IPS-18c (cell line): ENCODE measurements around the gene ISL2.

Experiments used
- H3K4me3 ChIP-seq: 2 replicates; pipeline ENCODE4 v1.7.0; 2013; ENCODE audit warnings: low read depth, mild to moderate bottlenecking, low read length, moderate library complexity; ENCODE audit not compliant: insufficient read depth
- H3K9me3 ChIP-seq: one replicate; pipeline ENCODE4 v1.6.1; 2013; ENCODE audit warnings: mild to moderate bottlenecking, low read length, moderate library complexity; ENCODE audit not compliant: control insufficient read depth, insufficient read depth

The ISL2 gene

DNA sequence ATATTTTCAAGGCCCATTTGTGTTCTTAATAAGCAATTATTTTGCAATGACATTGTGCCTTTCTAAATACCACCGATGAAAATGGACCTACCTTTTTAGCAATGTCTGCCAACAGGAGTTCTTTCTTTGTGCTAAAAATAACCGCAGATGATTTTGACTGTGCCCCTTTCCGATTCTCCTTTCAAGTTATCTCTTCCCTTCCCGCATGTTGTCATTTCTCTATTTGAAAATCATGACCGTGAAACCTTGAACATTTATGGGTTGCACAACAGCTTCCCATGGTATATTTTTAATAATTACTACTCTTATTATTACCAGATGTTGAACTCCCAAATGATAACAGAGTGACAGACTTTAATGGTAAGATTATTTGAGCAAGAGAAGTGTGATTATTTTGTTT, 15.0 kb upstream of the ISL2 start:
- H3K9me3 ChIP-seq: no peaks in the 10 kb centered on the region
- no peak overlapping the region for H3K4me3 ChIP-seq

DNA sequence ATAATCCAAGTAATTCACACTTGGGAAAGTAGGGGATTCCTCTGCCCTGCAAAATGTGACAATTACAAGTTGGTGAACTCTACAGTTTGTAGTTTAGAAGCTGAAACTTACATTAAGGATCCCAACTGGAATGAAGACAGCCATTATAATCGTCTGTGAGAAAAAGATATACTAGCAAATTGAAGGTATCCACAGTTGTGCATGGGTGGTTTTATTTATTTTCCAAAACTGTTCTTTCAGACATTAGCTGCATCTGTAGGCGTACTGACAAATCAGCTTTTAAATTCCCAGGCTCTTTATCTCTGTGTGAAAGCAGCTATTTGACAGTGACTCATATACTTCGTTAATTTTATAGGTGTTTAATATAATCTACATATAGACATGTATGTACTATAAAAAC, 12.5 kb upstream of the ISL2 start:
- Histone ChIP-seq H3K4me3 (no peak overlapping the region), H3K9me3 (no peaks in the 10 kb centered on the region)

DNA sequence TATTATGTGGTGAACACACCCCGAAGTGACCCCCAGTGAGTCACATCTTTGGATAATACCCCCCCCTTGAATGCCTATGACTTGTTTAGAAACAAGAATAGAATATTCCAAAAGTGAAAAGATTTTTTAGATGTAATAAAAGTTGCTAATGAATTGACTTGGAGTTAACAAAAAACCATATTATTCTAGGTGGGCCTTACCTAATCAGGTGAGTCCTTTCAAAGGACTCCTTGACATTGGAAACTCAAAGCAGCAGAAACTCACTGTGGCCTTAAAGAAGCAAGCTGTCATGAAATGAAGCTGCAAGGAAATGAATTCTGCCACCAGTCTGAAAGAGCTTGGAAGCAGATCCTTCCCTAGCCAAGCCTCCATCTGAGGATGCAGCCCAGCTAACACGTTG, 10.9 kb upstream of the ISL2 start:
- H3K4me3 ChIP-seq: no peak overlapping the region
- no peaks in the 10 kb centered on the region for H3K9me3 ChIP-seq

DNA sequence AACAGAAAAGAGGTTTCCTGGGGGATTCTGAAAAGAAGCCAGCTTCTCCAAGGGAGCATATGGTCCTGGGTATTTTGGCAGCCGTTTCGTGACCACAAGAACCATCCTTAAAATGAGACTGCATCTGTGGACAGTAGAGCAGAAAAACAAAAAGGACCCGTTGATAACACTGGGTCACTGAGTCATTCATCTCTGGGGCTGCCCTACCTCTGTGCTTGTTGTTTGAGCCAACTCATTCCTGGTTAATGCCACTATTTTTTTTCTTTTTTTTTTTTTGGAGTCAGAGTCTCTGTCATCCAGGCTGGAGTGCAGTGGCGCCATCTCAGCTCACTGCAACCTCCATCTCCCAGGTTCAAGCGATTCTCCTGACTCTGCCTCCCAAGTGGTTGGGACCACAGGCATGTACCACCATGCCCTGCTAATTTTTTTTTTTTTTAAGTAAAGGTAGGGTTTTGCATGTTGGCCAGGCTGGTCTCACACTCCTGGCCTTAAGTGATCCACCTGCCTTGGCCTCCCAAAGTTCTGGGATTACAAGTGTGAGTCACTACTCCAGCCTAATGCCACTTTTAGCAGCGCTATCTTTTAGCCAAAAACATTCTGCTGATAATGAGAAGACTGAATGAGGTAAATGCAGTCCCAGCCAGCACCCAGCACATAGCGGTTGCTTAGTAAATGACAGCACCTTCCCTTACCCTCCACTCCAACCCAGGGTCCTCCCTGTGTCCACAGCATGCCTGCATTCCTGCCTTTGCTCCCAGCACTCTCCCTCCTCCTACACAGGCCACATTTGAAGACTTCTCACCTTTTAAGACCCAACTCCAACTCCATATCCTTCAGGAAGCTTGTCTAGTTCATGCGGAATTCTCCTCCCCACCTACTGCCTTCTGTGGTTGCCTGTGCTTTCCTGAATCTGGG, 9.1 kb upstream of the ISL2 start:
- no peaks in the 10 kb centered on the region for H3K9me3 ChIP-seq
- no peak overlapping the region for H3K4me3 ChIP-seq

DNA sequence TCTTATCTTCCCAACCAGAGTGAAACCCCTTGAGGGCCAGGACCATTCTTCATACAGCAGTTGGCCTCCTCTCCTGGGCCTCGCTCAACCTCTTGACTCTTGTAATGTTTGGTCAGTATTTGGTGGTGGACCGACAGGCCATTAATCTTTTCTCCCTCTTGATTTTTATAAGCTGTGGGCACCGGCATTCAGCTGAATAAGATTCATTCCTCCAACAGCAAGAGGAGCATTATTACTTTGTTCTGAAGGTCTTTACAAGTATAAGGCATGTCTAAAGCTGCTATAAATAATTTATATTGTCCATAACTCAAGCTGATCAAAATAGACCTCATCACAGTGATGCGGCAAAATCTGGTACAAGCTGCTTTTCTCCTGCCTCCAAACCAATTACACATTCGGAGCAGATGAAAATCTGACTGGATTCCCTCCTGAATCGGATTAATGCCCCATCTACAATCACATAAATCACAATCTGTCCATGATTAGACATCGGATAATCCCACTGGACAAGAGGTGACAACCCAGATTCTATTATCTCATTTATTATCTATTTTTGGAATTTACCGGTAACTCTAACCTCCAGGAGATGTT, 8.4 kb upstream of the ISL2 start:
- H3K4me3 ChIP-seq: no peak overlapping the region
- no peaks in the 10 kb centered on the region for H3K9me3 ChIP-seq

DNA sequence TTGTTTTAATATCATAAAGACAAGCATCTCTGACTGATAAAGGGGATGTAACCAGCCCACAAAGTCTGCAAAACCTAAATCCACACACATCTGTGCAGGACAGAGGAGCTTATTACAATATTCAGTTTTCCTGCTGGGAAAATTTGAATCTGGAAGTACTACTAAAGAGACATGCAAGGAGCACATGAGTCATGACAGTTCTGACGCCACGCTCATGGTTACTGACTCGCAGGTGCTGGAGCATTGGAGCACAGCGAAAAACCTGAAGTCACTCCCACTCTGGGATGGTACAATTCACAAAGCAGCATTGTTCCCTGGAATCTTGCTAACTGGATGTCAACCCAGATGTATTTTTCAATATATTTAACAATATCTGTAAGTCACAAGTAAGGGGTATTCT, 7.6 kb upstream of the ISL2 start:
- Histone ChIP-seq H3K4me3 (no peak overlapping the region), H3K9me3 (no peaks in the 10 kb centered on the region)

DNA sequence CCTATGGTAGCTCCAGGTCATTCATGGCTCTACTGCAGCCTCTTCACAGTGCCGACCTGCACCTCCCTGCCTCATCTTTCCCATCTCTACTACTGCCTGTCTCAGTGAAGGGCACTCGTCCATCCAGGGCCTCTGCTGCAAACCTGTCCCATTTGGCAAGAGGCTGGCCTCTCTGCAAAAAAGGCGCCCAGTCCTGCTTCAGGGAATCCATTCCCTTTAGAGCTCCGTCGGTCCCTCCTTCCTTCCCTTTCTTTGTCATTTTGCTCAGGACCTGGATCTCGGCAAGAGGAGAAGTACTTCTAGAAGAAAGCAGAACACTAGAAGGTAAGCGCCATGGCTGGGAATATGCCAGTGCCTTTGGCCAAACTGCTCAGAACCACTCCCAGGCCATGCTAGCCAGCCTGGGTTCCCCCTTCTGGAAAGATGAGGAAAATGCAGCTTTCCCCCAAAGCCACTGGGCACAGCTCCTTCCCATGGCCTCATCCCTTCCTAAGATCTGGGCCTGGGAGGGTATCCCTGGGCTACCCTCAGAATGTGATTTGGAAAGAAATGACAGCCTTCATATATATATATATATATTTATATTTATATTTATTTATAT, 6.4 kb upstream of the ISL2 start:
- peaks cover 3% of the 10 kb centered on the region for H3K9me3 ChIP-seq
- no peak overlapping the region for H3K4me3 ChIP-seq

DNA sequence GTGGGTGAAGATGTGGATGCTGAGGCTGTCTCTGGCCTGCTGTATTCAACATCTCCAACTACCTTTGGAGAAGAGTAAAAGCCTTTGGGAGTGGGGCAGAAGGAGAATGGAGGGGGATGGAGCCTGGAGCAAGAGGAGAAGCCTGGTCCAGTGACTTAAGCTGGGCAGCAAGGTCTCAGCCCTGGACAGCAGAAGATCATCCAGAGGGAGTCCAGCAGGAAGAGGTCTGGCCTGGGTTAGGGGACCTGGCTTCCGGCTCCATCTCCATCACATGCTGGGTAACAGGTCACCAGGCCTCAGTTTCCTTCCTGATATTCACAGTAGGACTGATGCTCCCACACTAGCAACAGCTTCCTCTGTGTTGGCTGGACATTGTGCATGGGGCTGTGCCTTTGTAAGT, 3.8 kb upstream of the ISL2 start:
- H3K4me3 ChIP-seq: no peak overlapping the region
- H3K9me3 ChIP-seq: peaks cover 6% of the 10 kb centered on the region

DNA sequence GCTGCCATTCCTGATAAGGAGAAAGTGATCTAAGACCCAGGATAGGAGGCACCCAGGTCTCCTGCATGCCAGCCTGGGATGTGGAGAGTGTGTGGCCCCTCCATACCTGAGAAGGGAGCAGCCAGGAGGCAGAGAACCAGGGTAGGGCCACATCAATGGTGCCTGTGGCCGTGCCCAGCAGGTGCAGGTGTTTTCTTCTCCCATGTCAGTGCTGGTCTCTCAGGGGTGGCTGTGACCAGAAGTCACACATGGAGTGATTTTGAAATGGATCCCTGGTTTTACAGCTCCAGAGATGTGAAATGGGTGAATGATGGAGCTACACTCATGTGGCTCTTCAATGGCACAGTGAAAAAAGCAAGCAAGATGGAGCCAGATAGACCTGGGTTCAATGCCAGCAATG, 3.3 kb upstream of the ISL2 start:
- peaks cover 6% of the 10 kb centered on the region for H3K9me3 ChIP-seq
- H3K4me3 ChIP-seq: no peak overlapping the region

DNA sequence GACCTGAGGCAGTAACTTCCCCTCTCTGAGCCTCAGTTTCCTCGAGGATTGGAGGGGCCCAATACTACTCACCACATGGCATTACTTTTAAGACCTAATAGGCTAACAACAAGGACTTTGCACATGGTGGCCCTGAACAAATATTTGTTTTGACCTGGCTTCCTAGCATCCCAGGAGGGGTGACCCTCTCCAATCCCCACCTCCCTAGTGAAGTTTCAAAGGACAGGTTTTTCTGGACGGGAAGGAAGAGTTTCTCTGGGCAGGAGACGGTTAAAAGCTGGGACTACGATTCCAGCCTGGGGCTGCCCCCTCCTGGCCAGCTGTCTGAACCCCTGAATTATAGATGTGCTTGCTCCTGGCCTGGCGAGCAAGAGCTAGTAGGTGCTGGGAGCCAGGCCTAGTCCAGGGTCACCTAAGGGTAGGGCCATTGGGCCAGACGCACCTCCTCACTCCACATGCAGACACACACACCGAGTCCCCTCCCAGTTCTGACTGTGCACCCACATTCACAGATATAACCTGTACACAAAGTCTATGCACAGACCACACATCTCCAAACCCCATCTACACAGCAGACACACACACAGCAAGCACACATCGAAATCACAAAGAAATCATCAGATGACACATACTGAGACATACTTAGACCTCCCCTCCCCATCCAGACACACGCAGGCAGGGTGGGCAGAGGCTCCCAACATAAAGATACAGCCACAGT, 2.7 kb upstream of the ISL2 start:
- H3K9me3 ChIP-seq: peaks cover 6% of the 10 kb centered on the region
- H3K4me3 ChIP-seq: no peak overlapping the region

DNA sequence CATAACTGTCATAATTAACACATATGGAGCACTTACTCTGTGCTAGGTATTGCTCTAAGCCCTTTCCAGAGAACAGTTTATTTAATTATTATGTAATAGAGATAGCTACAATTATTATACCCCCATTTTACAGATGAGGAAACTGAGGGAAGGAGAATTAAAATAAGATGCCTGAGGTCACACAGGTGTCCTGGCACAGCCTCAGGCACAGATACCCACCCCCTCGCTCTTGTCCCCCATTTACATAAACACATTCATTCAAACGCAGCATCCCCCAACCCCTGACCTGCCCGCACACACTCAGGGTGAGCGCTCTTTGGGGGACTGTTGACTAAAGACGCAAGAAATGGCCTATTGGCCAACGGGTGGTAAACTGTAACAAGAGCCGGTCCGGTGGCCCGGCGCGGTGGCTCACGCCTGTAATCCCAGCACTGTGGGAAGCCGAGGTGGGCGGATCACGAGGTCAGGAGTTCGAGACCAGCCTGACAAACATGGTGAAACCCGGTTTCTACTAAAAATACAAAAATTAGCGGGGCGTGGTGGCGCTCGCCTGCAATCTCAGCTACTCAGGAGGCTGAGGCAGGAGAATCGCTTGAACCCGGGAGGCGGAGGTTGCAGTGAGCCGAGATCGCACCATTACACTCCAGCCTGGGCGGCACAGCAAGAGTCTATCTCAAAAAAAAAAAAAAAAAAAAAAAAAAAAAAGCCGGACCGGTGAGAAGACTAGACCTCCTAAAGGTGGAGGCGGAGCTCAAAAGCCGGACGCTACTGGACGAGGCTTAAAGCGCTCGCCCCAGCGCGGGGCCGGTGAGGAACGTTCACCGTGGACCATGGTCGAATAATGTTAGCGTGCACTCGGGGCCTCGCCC, 1.9 kb upstream of the ISL2 start:
- H3K4me3 ChIP-seq: peak overlapping the region; percentile 49; the same call in 1 of the 2 replicates
- peaks cover 6% of the 10 kb centered on the region for H3K9me3 ChIP-seq

DNA sequence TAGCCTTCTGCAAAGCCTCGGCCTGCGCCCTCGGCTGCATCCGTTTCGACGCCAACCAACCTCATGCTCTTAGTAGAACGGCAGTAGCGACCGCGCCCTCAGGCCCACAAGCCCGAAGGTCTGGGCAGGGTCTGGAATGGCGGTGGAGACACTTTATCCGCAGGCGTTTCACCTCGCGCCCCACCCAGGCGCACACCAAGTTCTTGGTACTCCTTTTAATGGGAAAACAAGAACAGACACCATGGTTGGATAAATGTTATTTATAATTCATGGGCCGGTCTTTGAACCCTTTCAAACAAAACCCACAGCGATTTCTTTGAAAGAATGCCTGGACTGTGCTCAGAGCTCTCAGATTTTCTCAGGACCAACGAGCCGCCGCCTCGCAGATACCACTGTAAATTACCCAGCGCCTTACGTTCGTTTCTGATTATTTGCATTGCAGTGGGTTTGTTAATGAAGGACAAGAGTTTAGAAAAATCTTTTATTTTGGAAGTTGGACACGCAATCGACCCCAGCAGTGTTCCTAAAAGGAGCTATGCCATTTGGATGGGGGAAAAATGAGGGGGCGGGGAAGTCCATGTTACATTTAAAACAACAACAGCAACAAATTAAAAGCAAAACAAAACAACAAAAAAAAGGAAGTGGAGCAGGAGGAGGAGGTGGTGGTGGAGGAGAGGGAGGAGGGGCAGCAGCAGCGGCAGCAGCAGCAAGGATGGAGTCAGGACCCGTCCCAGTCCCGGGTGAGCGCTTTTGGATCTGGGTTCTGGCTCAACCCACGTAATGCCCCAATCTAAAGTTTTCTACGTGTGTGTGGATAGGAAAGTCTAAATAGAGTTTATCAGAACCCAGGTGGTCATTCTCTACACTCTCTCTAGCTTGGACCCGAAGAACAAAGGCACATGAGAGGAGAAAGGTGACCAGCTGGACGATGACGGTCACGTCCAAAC, 993 bp upstream of the ISL2 start:
- peak overlapping the region; percentile 49 for H3K4me3 ChIP-seq

DNA sequence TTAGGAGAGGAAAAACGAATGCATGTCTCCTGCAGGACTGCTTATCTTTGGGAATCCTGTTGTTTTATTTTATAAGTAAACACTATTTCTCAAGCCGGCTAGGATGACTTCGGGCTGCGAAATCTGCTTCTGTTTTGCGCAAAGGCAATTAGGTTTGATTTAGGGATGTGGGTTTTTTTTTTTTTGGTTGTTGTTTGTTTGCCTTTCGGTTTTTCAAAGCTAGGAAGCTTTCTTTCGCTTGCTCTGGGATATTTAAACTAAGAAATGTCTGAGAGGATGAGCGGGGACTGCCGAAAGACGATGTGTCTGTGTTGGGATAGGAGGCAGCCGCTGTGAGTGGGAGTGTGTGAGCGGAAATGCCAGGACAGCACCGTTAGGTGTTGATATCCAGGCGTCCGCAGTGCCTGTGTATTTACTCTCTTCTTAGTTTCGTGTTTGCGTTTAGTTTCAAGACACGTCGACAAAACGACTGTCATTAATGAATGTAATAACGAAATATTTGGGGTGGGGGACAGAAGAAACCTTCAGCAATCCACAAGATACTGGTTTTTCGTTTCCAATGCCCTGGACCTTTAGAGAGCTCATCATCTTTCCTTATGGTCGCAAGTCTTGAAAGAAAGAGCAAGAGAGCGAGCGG, 604 bp downstream of the ISL2 start:
- peak overlapping the region; percentile 9 for H3K4me3 ChIP-seq
- H3K9me3 ChIP-seq: peaks cover 6% of the 10 kb centered on the region

More for the DNA sequence above, 993 bp upstream of the ISL2 start:
- peaks cover 6% of the 10 kb centered on the region for H3K9me3 ChIP-seq

DNA sequence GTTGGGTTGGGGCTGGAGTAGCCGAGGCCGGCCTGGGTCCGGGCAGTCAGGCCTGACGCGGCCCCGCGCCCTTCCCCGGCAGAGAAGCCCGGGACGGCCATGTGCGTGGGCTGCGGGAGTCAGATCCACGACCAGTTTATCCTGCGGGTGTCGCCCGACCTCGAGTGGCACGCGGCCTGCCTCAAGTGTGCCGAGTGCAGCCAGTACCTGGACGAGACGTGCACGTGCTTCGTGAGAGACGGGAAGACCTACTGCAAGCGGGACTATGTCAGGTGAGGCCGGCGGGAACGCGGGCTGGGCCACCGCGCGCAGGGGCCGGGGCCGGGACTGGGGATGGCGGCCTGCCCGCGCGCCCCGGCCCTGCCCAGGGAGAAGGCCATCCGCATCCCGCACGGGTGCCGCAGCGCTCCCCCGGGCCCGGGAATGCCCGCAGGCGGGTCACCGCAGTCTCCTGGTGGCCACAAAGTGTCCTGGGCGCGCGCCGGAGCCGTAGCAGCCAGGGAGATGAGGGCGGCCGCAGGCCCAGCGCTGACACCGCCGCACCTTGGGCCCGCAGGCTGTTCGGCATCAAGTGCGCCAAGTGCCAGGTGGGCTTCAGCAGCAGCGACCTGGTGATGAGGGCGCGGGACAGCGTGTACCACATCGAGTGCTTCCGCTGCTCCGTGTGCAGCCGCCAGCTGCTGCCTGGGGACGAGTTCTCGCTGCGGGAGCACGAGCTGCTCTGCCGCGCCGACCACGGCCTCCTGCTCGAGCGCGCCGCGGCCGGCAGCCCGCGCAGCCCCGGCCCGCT, 1.3 kb downstream of the ISL2 start:
- Histone ChIP-seq H3K9me3 (peaks cover 6% of the 10 kb centered on the region), H3K4me3 (peak overlapping the region; percentile 34)
